Choroid plexus epithelial cell (primary cell): ENCODE measurements around the gene MPG.

ENCODE experiments used
- DNase-seq: peaks from one replicate; pipeline ENCODE4 v3.0.0-alpha.2; 2010; ENCODE audit warnings: low read depth
- H3K4me3 ChIP-seq: 2 replicates; pipeline ENCODE4 v1.5.1; 2011; ENCODE audit warnings: low read depth, mild to moderate bottlenecking, control low read depth, low read length, moderate library complexity
- CTCF ChIP-seq: conservative IDR thresholded peaks from 2 replicates; pipeline ENCODE4 v1.5.1; 2011; ENCODE audit warnings: low read depth, mild to moderate bottlenecking, control low read depth, inconsistent platforms, low read length, moderate library complexity

The MPG gene

DNA sequence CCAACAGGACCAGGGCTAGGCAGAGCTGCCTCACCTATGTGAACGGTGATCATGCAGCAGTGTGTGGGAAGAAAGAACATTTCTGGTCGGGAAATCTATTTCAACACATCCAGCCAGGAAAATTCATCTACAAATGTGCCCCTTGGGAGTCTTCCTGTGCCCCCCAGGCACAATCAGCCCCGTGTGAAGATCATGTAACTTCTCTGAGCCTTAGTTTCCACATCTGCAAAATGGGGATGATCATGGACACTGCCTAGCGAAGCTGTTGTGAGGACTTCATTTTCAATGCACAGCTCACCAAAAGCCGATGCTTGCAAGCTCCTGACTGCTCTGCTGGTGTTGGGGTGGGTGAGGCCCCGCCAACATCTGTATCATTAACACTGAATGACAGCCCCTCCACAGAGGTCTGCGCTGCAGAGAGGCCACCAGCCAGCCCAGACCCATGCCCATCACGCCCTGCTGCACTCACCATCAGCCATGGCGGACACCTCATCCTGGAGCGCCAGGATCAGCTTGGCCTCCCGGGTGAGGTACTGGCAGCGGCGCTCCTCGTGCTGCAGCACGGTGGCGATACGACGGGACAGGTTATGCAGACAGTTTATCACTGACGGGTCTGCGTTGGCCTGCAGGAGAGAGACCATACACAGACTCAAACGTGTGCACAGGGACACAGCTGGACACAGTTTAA lies 34.3 kb downstream of the MPG start:
- no peak for DNase-seq
- TF ChIP-seq CTCF: no peak
- H3K4me3 ChIP-seq: no peak overlapping the region

DNA sequence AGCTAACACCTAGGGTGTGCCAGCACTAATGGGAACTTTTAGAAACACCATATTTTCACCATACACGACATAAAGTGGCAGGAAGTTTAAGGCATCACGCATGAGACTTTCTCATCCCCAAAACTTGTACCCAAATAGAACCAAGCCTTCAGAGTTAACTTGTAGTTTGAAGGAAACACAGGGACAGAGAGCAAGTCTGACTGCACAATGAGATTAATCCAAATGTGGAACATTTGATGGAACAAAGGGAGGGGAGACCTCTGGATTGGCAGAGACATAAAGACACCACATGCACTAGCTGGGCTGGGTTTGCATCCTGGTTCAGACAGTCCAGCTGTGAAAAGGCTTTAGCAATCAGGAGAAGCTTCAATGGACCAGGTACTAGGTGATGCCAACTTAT lies 36.3 kb downstream of the MPG start:
- no peak for TF ChIP-seq CTCF
- no peak overlapping the region for H3K4me3 ChIP-seq

GRCh38 chr16:116015-116414 lies 38.0 kb downstream of the MPG start:
- no peak for TF ChIP-seq CTCF

More for the DNA sequence above, 36.3 kb downstream of the MPG start:
- no peak for DNase-seq

DNA sequence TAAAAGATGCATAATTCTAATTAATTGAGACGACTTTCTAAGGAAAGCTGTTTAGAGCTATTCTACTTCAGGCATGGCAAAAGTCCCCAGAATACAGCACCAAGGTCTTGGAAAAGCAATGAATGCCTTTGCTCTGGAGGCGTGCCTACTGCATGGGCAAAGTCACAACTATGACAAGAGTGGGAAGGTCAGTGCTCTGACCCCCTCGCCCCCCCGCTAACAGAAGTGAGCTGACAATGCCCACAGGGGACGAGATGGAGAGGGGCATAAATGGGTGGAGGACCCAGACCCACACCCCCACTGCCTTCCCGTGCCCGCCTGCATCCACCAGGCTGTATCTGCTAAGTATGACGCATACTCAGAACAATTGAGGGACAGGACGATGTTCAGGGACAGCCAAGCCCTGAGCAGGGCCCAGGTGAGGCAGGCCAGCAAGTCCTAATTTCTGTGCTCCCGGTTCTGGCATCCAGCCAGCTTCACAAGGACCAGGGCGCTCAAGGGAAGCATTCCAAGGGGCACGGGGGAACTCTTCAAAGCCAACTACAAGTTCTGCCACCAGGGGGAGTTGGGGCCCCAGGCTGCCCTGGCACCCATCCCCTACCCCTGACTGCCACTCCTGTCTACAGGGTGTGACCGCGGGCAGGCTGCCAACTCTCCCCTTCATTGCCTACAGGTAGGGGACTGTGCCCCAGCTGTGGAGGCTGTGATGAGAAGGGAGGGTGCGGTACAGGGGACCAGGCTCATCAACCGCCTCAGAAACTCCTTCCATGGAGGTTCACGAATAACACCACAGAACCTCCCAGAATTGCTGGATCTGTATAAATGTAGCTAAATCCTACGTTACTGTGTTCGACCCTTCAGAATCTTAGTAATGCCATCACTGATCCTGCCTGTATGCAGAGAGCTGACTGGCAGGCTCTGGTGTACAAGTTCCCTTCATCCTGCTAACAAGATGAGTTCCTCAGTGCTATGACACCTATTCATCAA lies 39.6 kb downstream of the MPG start:
- peak; percentile 44 for DNase-seq
- TF ChIP-seq CTCF: peak; percentile 80
- H3K4me3 ChIP-seq: no peak overlapping the region

More at GRCh38 chr16:116015-116414, 38.0 kb downstream of the MPG start:
- no peak overlapping the region for H3K4me3 ChIP-seq
- DNase-seq: no peak

GRCh38 chr16:118857-119256 lies 40.8 kb downstream of the MPG start:
- no peak overlapping the region for H3K4me3 ChIP-seq
- DNase-seq: no peak
- no peak for TF ChIP-seq CTCF

DNA sequence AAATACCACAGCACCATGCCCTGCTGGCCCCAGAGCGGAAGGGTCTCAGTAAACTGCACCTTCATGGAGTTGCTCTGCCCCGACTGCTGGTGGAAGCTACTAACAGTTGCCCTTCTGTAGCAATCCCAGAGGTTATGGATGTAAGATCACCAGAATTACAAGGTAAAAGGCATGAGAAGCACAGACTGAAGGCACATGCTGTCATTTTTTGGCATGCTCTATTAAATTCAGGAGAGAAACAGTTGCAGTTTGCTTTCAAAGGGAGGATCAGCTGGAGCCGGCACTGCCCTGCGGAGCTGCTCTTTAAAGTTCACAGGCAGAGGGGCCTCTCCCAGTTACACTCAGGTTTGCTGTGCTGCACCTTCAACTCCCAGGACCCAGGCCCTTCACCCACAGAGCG lies 41.3 kb downstream of the MPG start:
- H3K4me3 ChIP-seq: no peak overlapping the region
- no peak for DNase-seq
- TF ChIP-seq CTCF: no peak
